CD4-positive, alpha-beta T cell treated with Interleukin-15 for 1 hour (primary cell): ENCODE results near the gene OR6N1.

Source experiments
- DNase-seq: peaks from one replicate; pipeline ENCODE4 v3.0.0-alpha.2; 2020

Gene OR6N1

DNA sequence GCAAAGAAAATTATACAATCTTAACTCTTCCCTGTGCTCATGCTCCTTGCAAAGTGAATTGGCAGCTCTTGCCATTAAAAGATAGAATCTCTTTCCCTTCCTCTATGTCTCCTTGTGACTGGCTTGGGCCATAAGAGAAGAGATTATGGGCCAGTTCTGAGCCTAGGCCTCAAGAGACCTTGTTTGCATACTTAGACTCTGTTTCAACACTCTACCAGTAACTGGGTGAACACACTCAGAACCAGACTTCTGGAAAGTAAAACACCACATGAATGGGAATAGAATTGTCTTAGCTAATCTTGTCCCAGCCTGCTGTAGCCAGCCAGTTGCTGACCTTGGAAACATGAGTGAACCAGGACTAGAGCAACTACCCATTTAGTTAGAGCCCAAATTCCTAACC, 36.1 kb downstream of the OR6N1 start:
- DNase-seq = no peak

DNA sequence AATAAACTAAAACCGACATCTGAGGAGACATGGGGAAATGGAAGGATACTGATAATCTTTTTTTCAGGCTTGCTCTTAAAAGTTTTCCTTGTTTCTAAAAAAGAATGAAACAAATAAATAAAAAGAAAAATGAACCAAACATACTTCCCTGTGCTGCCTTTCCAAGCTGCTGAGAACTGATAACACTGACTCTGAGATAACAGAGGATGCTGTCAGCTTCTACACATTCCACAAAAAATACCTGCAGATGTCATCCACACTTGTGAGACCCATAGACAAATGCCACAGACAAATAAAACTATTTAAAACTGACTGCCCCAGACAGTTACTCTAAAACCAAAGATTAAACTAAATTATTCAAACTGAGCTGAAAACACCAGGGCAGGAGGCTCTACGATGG, 39.5 kb downstream of the OR6N1 start:
- DNase-seq = no peak

GRCh38 chr1:158731707-158732106, 40.3 kb downstream of the OR6N1 start:
- DNase-seq = no peak

GRCh38 chr1:158730453-158730852, 41.5 kb downstream of the OR6N1 start:
- no peak for DNase-seq

DNA sequence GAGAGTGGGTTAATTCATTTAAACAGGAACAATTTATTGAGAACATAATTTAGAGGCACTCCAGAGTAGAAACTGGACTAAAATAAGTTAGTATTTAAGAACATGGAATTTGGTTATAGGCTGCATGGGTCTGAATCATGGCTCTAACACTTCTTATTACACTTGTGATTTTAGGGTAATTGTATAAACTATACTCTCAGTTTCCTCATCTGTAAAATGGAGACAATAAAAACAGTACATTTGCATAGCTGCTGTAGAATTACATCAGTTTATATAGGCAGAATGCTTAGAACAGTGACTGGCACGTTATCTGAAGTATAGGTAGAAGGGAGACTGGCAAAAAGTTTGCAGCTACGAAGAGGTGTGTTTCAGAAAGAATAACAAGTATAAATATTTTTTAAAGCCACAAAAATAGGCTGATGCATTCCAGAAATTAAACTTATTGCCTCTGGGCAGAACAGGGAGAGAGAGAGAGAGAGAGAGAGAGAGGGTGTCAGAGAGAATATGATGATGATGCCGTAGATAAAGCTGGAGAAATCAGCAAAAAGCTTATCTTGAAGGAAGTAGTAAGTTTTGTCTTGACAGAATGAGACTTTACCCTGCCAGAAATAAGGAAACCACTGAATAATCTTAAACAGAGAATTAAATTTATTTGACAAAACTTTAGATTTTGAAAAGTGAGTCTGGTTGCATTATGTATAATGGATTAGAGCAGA, 43.3 kb downstream of the OR6N1 start:
- DNase-seq = no peak

DNA sequence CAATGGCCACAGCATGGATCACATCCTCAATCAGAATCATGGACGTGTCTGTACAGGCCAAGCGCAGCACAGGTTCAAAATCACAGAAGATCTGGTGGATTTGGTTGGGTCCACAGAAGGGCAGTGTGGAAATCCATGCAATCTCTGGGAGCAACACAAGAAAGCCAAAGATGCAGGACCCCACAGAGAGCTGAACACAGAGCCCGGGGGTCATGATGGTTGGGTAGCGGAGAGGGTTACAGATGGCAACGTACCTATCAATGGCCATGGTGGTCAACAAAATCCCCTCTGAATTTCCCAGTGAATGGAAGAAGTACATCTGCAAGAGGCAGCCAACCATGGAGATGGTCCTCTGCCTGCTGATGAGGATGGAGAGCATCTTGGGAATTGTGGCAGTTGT, 47.6 kb downstream of the OR6N1 start:
- DNase-seq = no peak

- DNase-seq = no peak
These were observed 51.4 kb downstream of the OR6N1 start, which contains the start of gene OR6K3 for GRCh38 chr1:158720620-158721019. TSS of gene OR6K3 (minus strand) at chr1:158720720. CDS start at chr1:158718115, 2,605 bp downstream.

- no peak for DNase-seq
These were observed 52.3 kb downstream of the OR6N1 start for GRCh38 chr1:158719664-158720063.

- no peak for DNase-seq
These were observed 54.7 kb downstream of the OR6N1 start for GRCh38 chr1:158717344-158717743.

DNA sequence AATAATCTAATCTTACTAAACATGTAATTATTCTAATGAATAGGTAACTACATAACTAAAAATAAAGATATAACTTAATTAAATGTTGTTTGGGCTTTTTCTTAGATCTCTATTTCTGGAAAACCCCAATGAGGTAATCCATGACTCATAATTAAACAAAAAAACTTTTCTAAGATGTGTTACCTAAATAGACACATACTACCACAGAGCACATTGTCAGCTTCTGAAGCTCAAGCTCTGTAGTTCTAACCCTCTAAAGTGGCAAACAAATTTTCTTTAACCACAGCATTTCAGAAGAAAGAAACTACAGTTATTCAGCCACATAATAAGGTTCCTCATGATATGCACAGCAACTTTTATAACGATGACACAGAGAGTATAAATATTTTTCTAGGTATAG, 55.7 kb downstream of the OR6N1 start:
- no peak for DNase-seq

DNA sequence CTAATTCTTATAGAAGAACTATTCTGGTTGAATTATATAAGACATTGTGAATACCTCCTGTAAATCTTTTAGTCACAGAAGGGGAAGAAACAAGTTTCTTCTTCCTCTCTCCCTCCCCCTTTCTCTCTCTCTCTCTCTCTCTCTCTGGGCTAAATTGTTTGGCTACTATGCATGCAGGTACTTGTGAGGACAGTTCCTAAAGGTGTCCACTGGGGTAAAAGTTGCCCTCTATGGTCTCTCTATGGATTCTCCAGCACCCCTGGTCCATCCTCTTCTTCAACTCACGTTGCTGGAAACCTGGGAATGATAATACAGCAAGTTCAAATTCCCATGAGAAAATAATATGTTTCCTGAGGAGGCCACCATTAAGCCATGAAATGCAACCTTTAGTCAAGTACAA, 57.2 kb downstream of the OR6N1 start:
- no peak for DNase-seq
